GM12878 (cell line): ENCODE data around the gene ARMC3. TPM values are rescaled to one million over a fixed set of nuclear protein-coding genes. Genes with fewer than 3 reads are reported as not detected.
"Not testable (repeated sequence)": the region's sequence is repeated elsewhere in the genome, so short reads cannot be mapped to it uniquely, and the experiment has no call there.

ENCODE experiments used
- ATAC-seq: fragments of 200-7000 bp; cut with Tn5 transposase; 3 replicates; pipeline ENCODE4 v1.9.1; 2020; ENCODE audit warnings: mild to moderate bottlenecking, moderate library complexity
- BruUV-seq: library from RNA; stranded (reverse); fragments of 400-500 nt; replicated peaks from 2 replicates; lab custom pipeline; 2021; lab: Mats Ljungman, UMichigan
- CTCF ChIA-PET: fragments of 300-600 bp; sonication (Branson Sonifier 250); formaldehyde crosslinking; extraction: SDS; loops from one replicate; lab custom pipeline; 2021; ENCODE audit warnings: inconsistent platforms; lab: Yijun Ruan, JAX
- POLR2A ChIA-PET: fragments of 350-600 bp; formaldehyde crosslinking; extraction: SDS; loops from one replicate; lab custom pipeline; 2021; ENCODE audit warnings: inconsistent platforms; lab: Charles Lee
- RAD21 ChIA-PET: fragments of 300-600 bp; sonication (Branson Sonifier 250); formaldehyde crosslinking; loops from one replicate; lab custom pipeline; 2023; ENCODE audit warnings: antibody characterized with exemption; ENCODE audit not compliant: unreplicated experiment; lab: Charles Lee
- SMC1A ChIA-PET: fragments of 300-600 bp; sonication (Branson Sonifier 250); formaldehyde crosslinking; loops from one replicate; lab custom pipeline; 2023; ENCODE audit not compliant: unreplicated experiment, uncharacterized antibody; lab: Charles Lee
- DNase-seq: peaks from one replicate; pipeline ENCODE4 v3.0.0-alpha.2; 2011; ENCODE audit warnings: low read depth, low spot score
- FAIRE-seq: peaks from 3 replicates; lab custom pipeline; 2011; peaks lifted over from hg19 to GRCh38; lab: Jason Lieb, UNC
- H2AFZ ChIP-seq: 2 replicates; pipeline ENCODE4 v1.6.0; 2011; ENCODE audit warnings: low read depth, low read length, control low read depth; ENCODE audit not compliant: control insufficient read depth
- H3K27ac ChIP-seq: 2 replicates; pipeline ENCODE4 v1.5.1; 2011; ENCODE audit warnings: control low read depth; ENCODE audit not compliant: control insufficient read depth, insufficient read depth
- H3K27me3 ChIP-seq, 2 experiments: replicated peaks in 1 of 2; 2 replicates each; pipeline versions ENCODE4 v1.6.0 to v1.6.1; 2011; ENCODE audit warnings: low read length in 1 of 2; ENCODE audit not compliant: control insufficient read depth in 2 of 2, insufficient read depth in 2 of 2
- H3K36me3 ChIP-seq, 2 experiments: 2 replicates each; pipeline ENCODE4 v1.5.1; 2011; ENCODE audit warnings: low read length in 1 of 2; ENCODE audit not compliant: control insufficient read depth in 2 of 2, insufficient read depth in 2 of 2
- H3K4me1 ChIP-seq: 2 replicates; pipeline ENCODE4 v1.6.1; 2011; ENCODE audit warnings: mild to moderate bottlenecking, low read length, moderate library complexity, mixed read lengths; ENCODE audit not compliant: control insufficient read depth, insufficient read depth
- H3K4me2 ChIP-seq: 2 replicates; pipeline ENCODE4 v1.6.0; 2011; ENCODE audit warnings: control low read depth; ENCODE audit not compliant: control insufficient read depth, insufficient read depth
- H3K4me3 ChIP-seq: fragments of 200-600 bp; sonication (generic); 2 replicates; pipeline ENCODE4 v1.5.1; 2016
- H3K79me2 ChIP-seq: 2 replicates; pipeline ENCODE4 v1.6.0; 2011; ENCODE audit warnings: low read length; ENCODE audit not compliant: control insufficient read depth, insufficient read depth
- H3K9ac ChIP-seq: 2 replicates; pipeline ENCODE4 v1.8.0; 2011; ENCODE audit warnings: low read length, control low read depth, mixed read lengths; ENCODE audit not compliant: control insufficient read depth, insufficient read depth
- H3K9me3 ChIP-seq: replicated peaks from 3 replicates; pipeline ENCODE4 v1.5.1; 2011; ENCODE audit warnings: mild to moderate bottlenecking, low read length; ENCODE audit not compliant: control insufficient read depth, insufficient read depth
- H4K20me1 ChIP-seq: 2 replicates; pipeline ENCODE4 v1.6.0; 2011; ENCODE audit not compliant: control insufficient read depth, insufficient read depth
- POLR2AphosphoS2 ChIP-seq: IDR thresholded peaks from 2 replicates; pipeline ENCODE4 v1.6.1; 2011; ENCODE audit warnings: low read depth, mild to moderate bottlenecking, low read length, improper control_type of control experiment, moderate library complexity
- RELA ChIP-seq: fragments of 450-650 bp; IDR thresholded peaks from 2 replicates; pipeline ENCODE4 v1.8.0; 2014; ENCODE audit warnings: borderline replicate concordance; ENCODE audit not compliant: partially characterized antibody
- REST ChIP-seq: IDR thresholded peaks from 2 replicates; pipeline ENCODE4 v1.6.1; 2012; ENCODE audit warnings: mild to moderate bottlenecking, low read depth, low read length
- ZNF384 ChIP-seq: IDR thresholded peaks from 2 replicates; pipeline ENCODE4 v1.6.1; 2012; ENCODE audit warnings: low read depth, mild to moderate bottlenecking, low read length, improper control_type of control experiment, borderline replicate concordance
- WGBS: methylation state at CpG from one replicate; pipeline ENCODE4 v1.1.6; 2016; ENCODE audit warnings: low lambda C conversion rate; ENCODE audit not compliant: insufficient replicate concordance, insufficient coverage; ENCODE audit errors: missing lambda C conversion rate; 5-methylcytosine and 5-hydroxymethylcytosine counted together
- in situ Hi-C: fragments of 300-500 bp; cut with MboI; formaldehyde crosslinking; loops from 9 replicates; pipeline ENCODE4 v1.14.3; 2018; ENCODE audit warnings: mixed read lengths
- intact Hi-C: fragments of 100-400 bp; cut with micrococcal nuclease; formaldehyde crosslinking; loops from one replicate; pipeline ENCODE4 v1.14.2; 2022; ENCODE audit not compliant: unreplicated experiment
- polyA plus RNA-seq, 11 experiments: library from polyadenylated mRNA; depleted of rRNA in 4 of 11; unstranded in 6 of 11; stranded (reverse) in 5 of 11; fragments of >200 nt; fragmentation: Nextera tagmentation in 4 of 11; fragmentation: Illumina TruSeq in 1 of 11; extraction: Ambion mirVana in 4 of 11; extraction: Trizol in 1 of 11; gene quantifications; 1 replicate in 1 of 11; 2 replicates in 10 of 11; pipeline versions ENCODE4 v1.2.1 to v1.2.3, GENCODE V29; 2011 to 2016; ENCODE audit warnings: inconsistent platforms in 2 of 11, missing spikeins in 2 of 11, low read depth in 1 of 11
- total RNA-seq, 4 experiments: library from RNA; depleted of rRNA in 3 of 4; stranded (reverse); fragments of >200 nt in 3 of 4; fragmentation: Illumina TruSeq in 1 of 4; extraction: Trizol in 1 of 4; gene quantifications; 2 replicates each; pipeline versions ENCODE4 v1.2.1 to v1.2.3, GENCODE V29; 2013 to 2021

The ARMC3 gene
- total and polyA plus RNA-seq, 10 of the 15 experiments (the other 5 are each of a cell fraction or from before 2014, with no cell fraction given), result 0.01 to 0.06 TPM; not detected in 8

- BruUV-seq, result no TSS peak
- Histone ChIP-seq H2AFZ (no peak overlapping the region), H3K4me3 (no peak overlapping the region), H3K9ac (no peak overlapping the region), H3K27ac (no peak overlapping the region), H3K4me2 (no peak overlapping the region), H3K9me3 (peaks cover 3% of the 10 kb centered on the region; the same call in 2 of the 3 replicates), H4K20me1 (no peaks in the 10 kb centered on the region), H3K79me2 (no peaks in the 10 kb centered on the region), H3K4me1 (no peaks in the 10 kb centered on the region), H3K36me3 (no peaks in the 10 kb centered on the region), H3K27me3 (no peaks in the 10 kb centered on the region)
- SMC1A ChIA-PET, result no interaction called here
- ATAC-seq (no peak), DNase-seq (no peak), FAIRE-seq (no peak)
- CTCF ChIA-PET, result no interaction called here
- WGBS, result 82% methylated on average over 1 of the region's 1 CpG
- in situ Hi-C loops, result no loop called here
- intact Hi-C loops, result no loop called here
- POLR2A ChIA-PET, result no interaction called here
- RAD21 ChIA-PET, result no interaction called here
- no peak for TF ChIP-seq ZNF384
- no peak for TF ChIP-seq RELA
- no peak for TF ChIP-seq REST
- no peak for TF ChIP-seq POLR2AphosphoS2
Observed at GRCh38 chr10:22908837-22909236, 19.0 kb upstream of the ARMC3 start.

GRCh38 chr10:22909673-22910072, 18.2 kb upstream of the ARMC3 start:
- H3K9ac ChIP-seq, POLR2A ChIA-PET, DNase-seq, H3K27me3 ChIP-seq, RAD21 ChIA-PET, H3K4me2 ChIP-seq, H3K4me1 ChIP-seq, BruUV-seq, H2AFZ ChIP-seq, H4K20me1 ChIP-seq, H3K36me3 ChIP-seq, CTCF ChIA-PET, FAIRE-seq, H3K9me3 ChIP-seq, H3K79me2 ChIP-seq, in situ Hi-C loops, H3K4me3 ChIP-seq, intact Hi-C loops, ATAC-seq, H3K27ac ChIP-seq: not testable (repeated sequence)
- WGBS, result 0% methylated on average over 1 of the region's 1 CpG
- SMC1A ChIA-PET, result interaction anchor here (1.3 kb wide), 1 partner anchor 17 kb away, joined by 3 read pairs; no protein-coding TSS in a partner anchor
